DND-41 (cell line): Measurements from ENCODE around the gene ASB1.

ENCODE experiments used
- ATAC-seq: fragments of 200-7000 bp; cut with Tn5 transposase; 3 replicates; pipeline ENCODE4 v1.9.1; 2021; ENCODE audit warnings: low read depth; ENCODE audit not compliant: insufficient read depth
- DNase-seq: peaks from one replicate; pipeline ENCODE4 v3.0.0-alpha.2; 2020
- H2AFZ ChIP-seq: 2 replicates; pipeline ENCODE4 v1.6.0; 2012; ENCODE audit warnings: low read depth, low read length
- H3K27ac ChIP-seq: 2 replicates; pipeline ENCODE4 v1.5.1; 2012; ENCODE audit warnings: low read length, inconsistent platforms
- H3K27me3 ChIP-seq: fragments of 200-600 bp; sonication (generic); 2 replicates; pipeline ENCODE4 v1.6.0; 2012; ENCODE audit warnings: low read length, mild to moderate bottlenecking, inconsistent platforms; ENCODE audit not compliant: insufficient read depth, poor library complexity
- H3K36me3 ChIP-seq: 2 replicates; pipeline ENCODE4 v1.5.1; 2012; ENCODE audit warnings: low read length, inconsistent platforms; ENCODE audit not compliant: insufficient read depth
- H3K4me1 ChIP-seq: 2 replicates; pipeline ENCODE4 v1.5.1; 2012; ENCODE audit warnings: mild to moderate bottlenecking, low read length; ENCODE audit not compliant: insufficient read depth
- H3K4me2 ChIP-seq: 2 replicates; pipeline ENCODE4 v1.6.0; 2012; ENCODE audit warnings: mild to moderate bottlenecking, moderate library complexity, low read length, inconsistent platforms; ENCODE audit not compliant: insufficient read depth
- H3K4me3 ChIP-seq, 2 experiments: fragments of 200-600 bp in 1 of 2; shearing (Covaris generic) in 1 of 2; 2 replicates each; pipeline ENCODE4 v1.5.1; 2012 to 2016; ENCODE audit warnings: inconsistent platforms in 2 of 2, low read length in 2 of 2, mild to moderate bottlenecking in 2 of 2, low read depth in 1 of 2, moderate library complexity in 1 of 2
- H3K79me2 ChIP-seq: 2 replicates; pipeline ENCODE4 v1.6.0; 2012; ENCODE audit warnings: low read length, inconsistent platforms; ENCODE audit not compliant: insufficient read depth
- H3K9ac ChIP-seq: 2 replicates; pipeline ENCODE4 v1.6.0; 2012; ENCODE audit warnings: low read depth, mild to moderate bottlenecking, inconsistent platforms, low read length, moderate library complexity
- H3K9me3 ChIP-seq: 2 replicates; pipeline ENCODE4 v1.5.1; 2012; ENCODE audit warnings: low read length, moderate library complexity, mild to moderate bottlenecking, inconsistent platforms; ENCODE audit not compliant: insufficient read depth, severe bottlenecking
- H4K20me1 ChIP-seq: 2 replicates; pipeline ENCODE4 v1.6.0; 2012; ENCODE audit warnings: low read length; ENCODE audit not compliant: insufficient read depth
- CTCF ChIP-seq: IDR thresholded peaks from 2 replicates; pipeline ENCODE4 v1.5.1; 2012; ENCODE audit warnings: borderline replicate concordance, low read length, moderate library complexity, mild to moderate bottlenecking; ENCODE audit not compliant: poor library complexity, severe bottlenecking; ENCODE audit errors: extremely low read depth
- EZH2 ChIP-seq: IDR thresholded peaks from 3 replicates; pipeline ENCODE4 v1.6.1; 2012; ENCODE audit warnings: borderline replicate concordance, low read depth, mild to moderate bottlenecking, moderate library complexity, low read length, inconsistent platforms; ENCODE audit not compliant: severe bottlenecking

Gene ASB1

GRCh38 chr2:238456970-238457926 lies 30.5 kb downstream of the ASB1 start:
- H3K9me3 ChIP-seq, result no peaks in the 10 kb centered on the region
- no peaks in the 10 kb centered on the region for H3K4me1 ChIP-seq
- DNase-seq (no peak), ATAC-seq (no peak)
- no peaks in the 10 kb centered on the region for H4K20me1 ChIP-seq
- TF ChIP-seq CTCF (no peak), EZH2 (no peak)
- no peak overlapping the region for H3K27ac ChIP-seq
- H3K4me3 ChIP-seq, result no peak overlapping the region
- no peaks in the 10 kb centered on the region for H3K79me2 ChIP-seq
- H3K9ac ChIP-seq, result no peak overlapping the region
- peaks cover 1% of the 10 kb centered on the region; the same call in 1 of the 2 replicates for H3K36me3 ChIP-seq
- no peaks in the 10 kb centered on the region for H3K27me3 ChIP-seq
- no peak overlapping the region for H2AFZ ChIP-seq
- no peak overlapping the region for H3K4me2 ChIP-seq

GRCh38 chr2:238457927-238458324 lies 31.2 kb downstream of the ASB1 start:
- H3K36me3 ChIP-seq, result no peaks in the 10 kb centered on the region
- H4K20me1 ChIP-seq, result no peaks in the 10 kb centered on the region
- no peaks in the 10 kb centered on the region for H3K79me2 ChIP-seq
- no peak overlapping the region for H3K9ac ChIP-seq
- H3K4me1 ChIP-seq, result no peaks in the 10 kb centered on the region
- no peak for TF ChIP-seq EZH2
- no peak for TF ChIP-seq CTCF
- no peak overlapping the region for H3K27ac ChIP-seq
- H2AFZ ChIP-seq, result no peak overlapping the region
- no peaks in the 10 kb centered on the region for H3K9me3 ChIP-seq
- H3K4me2 ChIP-seq, result no peak overlapping the region
- H3K27me3 ChIP-seq, result no peaks in the 10 kb centered on the region
- ATAC-seq (no peak), DNase-seq (no peak)
- no peak overlapping the region for H3K4me3 ChIP-seq

- no peak for TF ChIP-seq EZH2
- no peak for TF ChIP-seq CTCF
- ATAC-seq (no peak), DNase-seq (no peak)
- H2AFZ ChIP-seq, result no peak overlapping the region
- H4K20me1 ChIP-seq, result no peaks in the 10 kb centered on the region
- no peaks in the 10 kb centered on the region for H3K79me2 ChIP-seq
- no peak overlapping the region for H3K27ac ChIP-seq
- no peaks in the 10 kb centered on the region for H3K9me3 ChIP-seq
- no peak overlapping the region for H3K4me3 ChIP-seq
- no peaks in the 10 kb centered on the region for H3K4me1 ChIP-seq
- no peak overlapping the region for H3K4me2 ChIP-seq
- H3K36me3 ChIP-seq, result no peaks in the 10 kb centered on the region
- H3K9ac ChIP-seq, result no peak overlapping the region
- no peaks in the 10 kb centered on the region for H3K27me3 ChIP-seq
Observed at GRCh38 chr2:238458651-238459050, 31.9 kb downstream of the ASB1 start.
